ENCODE data around the gene TNRC18. TPM values are rescaled to one million over a fixed set of nuclear protein-coding genes. Genes with fewer than 3 reads are reported as not detected.

TNRC18 gene
- total and polyA plus RNA-seq, 2 donors (not counting 1 experiment from before 2014, with no cell fraction given): 17.8 to 75.0 TPM

GRCh38 chr7:5437987-5438386 is 14.4 kb upstream of the TNRC18 start:
- Histone ChIP-seq H3K9ac (ENCODE audit: low read length) (no peak overlapping the region), H2AFZ (ENCODE audit: insufficient read depth, low read depth, low read length, poor library complexity, severe bottlenecking) (no peak overlapping the region), H3K27me3 (replicated peaks in 1 of 4; ENCODE audit: control extremely low read depth in 1 of 4, control insufficient read depth in 3 of 4, insufficient read depth in 4 of 4, low read length in 3 of 4) (peaks cover 0 to 24% (median 4%) of the 10 kb centered on the region in 4 experiments), H3K4me3 (ENCODE audit: control extremely low read depth in 1 of 5, extremely low read depth in 1 of 5, insufficient read depth in 1 of 5, low read depth in 2 of 5, low read length in 4 of 5) (no peak overlapping the region), H4K20me1 (ENCODE audit: control insufficient read depth, insufficient read depth, low read length, poor library complexity, severe bottlenecking) (no peaks in the 10 kb centered on the region), H3K79me2 (ENCODE audit: control insufficient read depth, insufficient read depth, low read length) (no peaks in the 10 kb centered on the region), H3K27ac (ENCODE audit: low read length in 2 of 2) (no peak overlapping the region), H3K9me3 (ENCODE audit: control extremely low read depth in 1 of 3, control insufficient read depth in 2 of 3, insufficient read depth in 1 of 3, low read length in 2 of 3) (peaks cover 0 to 34% (median 3%) of the 10 kb centered on the region in 3 donors), H3K4me2 (replicated peaks; ENCODE audit: low read depth, low read length, poor library complexity, severe bottlenecking) (no peak overlapping the region), H3K36me3 (replicated peaks in 1 of 2; ENCODE audit: control extremely low read depth in 1 of 2, control insufficient read depth in 1 of 2, extremely low read depth in 1 of 2, insufficient read depth in 2 of 2, low read length in 1 of 2) (no peaks in the 10 kb centered on the region), H3K4me1 (ENCODE audit: control insufficient read depth in 2 of 2, insufficient read depth in 2 of 2, low read length in 2 of 2) (peaks cover 0 to 12% of the 10 kb centered on the region in 2 donors)
- POLR2A ChIA-PET: no interaction called here
- WGBS (ENCODE audit: insufficient coverage): 95% methylated on average over 4 of the region's 5 CpGs
- no peak overlapping the region for H3K4me3 Mint-ChIP-seq
- CTCF ChIA-PET: interaction anchor here (1.5 kb wide), 1 partner anchor 71 kb away, joined by 4 read pairs; no protein-coding TSS in a partner anchor
- DNase-seq: no peak
- H3K27me3 Mint-ChIP-seq: peaks cover 23% of the 10 kb centered on the region
- no peak for TF ChIP-seq EZH2 (IDR thresholded peaks at IDR 0.05; ENCODE audit: borderline replicate concordance, insufficient read depth, low read depth, low read length, poor library complexity, severe bottlenecking)
- TF ChIP-seq, protein P1, sequence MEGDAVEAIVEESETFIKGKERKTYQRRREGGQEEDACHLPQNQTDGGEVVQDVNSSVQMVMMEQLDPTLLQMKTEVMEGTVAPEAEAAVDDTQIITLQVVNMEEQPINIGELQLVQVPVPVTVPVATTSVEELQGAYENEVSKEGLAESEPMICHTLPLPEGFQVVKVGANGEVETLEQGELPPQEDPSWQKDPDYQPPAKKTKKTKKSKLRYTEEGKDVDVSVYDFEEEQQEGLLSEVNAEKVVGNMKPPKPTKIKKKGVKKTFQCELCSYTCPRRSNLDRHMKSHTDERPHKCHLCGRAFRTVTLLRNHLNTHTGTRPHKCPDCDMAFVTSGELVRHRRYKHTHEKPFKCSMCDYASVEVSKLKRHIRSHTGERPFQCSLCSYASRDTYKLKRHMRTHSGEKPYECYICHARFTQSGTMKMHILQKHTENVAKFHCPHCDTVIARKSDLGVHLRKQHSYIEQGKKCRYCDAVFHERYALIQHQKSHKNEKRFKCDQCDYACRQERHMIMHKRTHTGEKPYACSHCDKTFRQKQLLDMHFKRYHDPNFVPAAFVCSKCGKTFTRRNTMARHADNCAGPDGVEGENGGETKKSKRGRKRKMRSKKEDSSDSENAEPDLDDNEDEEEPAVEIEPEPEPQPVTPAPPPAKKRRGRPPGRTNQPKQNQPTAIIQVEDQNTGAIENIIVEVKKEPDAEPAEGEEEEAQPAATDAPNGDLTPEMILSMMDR (IDR thresholded peaks at IDR 0.05): no peak
- peaks cover 9% of the 10 kb centered on the region for H3K4me1 Mint-ChIP-seq
- no peak for ATAC-seq (ENCODE audit: low read depth)
- H3K27ac Mint-ChIP-seq: no peak overlapping the region
- intact Hi-C loops (cut with micrococcal nuclease): no loop called here
- peaks cover 2% of the 10 kb centered on the region for H3K9me3 Mint-ChIP-seq (ENCODE audit: insufficient read depth)

GRCh38 chr7:5437348-5437892 is 13.8 kb upstream of the TNRC18 start:
- Mint-ChIP-seq H3K9me3 (ENCODE audit: insufficient read depth) (peaks cover 2% of the 10 kb centered on the region), H3K4me3 (no peak overlapping the region), H3K4me1 (peaks cover 9% of the 10 kb centered on the region), H3K27ac (no peak overlapping the region), H3K27me3 (peaks cover 27% of the 10 kb centered on the region)
- Histone ChIP-seq H3K4me3 (ENCODE audit: control extremely low read depth in 1 of 5, extremely low read depth in 1 of 5, insufficient read depth in 1 of 5, low read depth in 2 of 5, low read length in 4 of 5) (no peak overlapping the region), H3K9ac (ENCODE audit: low read length) (no peak overlapping the region), H2AFZ (ENCODE audit: insufficient read depth, low read depth, low read length, poor library complexity, severe bottlenecking) (no peak overlapping the region), H3K4me2 (replicated peaks; ENCODE audit: low read depth, low read length, poor library complexity, severe bottlenecking) (no peak overlapping the region), H3K79me2 (ENCODE audit: control insufficient read depth, insufficient read depth, low read length) (no peaks in the 10 kb centered on the region), H3K27ac (ENCODE audit: low read length in 2 of 2) (no peak overlapping the region), H3K4me1 (ENCODE audit: control insufficient read depth in 2 of 2, insufficient read depth in 2 of 2, low read length in 2 of 2) (peaks cover 0 to 12% of the 10 kb centered on the region in 2 donors), H4K20me1 (ENCODE audit: control insufficient read depth, insufficient read depth, low read length, poor library complexity, severe bottlenecking) (no peaks in the 10 kb centered on the region), H3K36me3 (replicated peaks in 1 of 2; ENCODE audit: control extremely low read depth in 1 of 2, control insufficient read depth in 1 of 2, extremely low read depth in 1 of 2, insufficient read depth in 2 of 2, low read length in 1 of 2) (no peaks in the 10 kb centered on the region), H3K9me3 (ENCODE audit: control extremely low read depth in 1 of 3, control insufficient read depth in 2 of 3, insufficient read depth in 1 of 3, low read length in 2 of 3) (peaks cover 0 to 37% (median 4%) of the 10 kb centered on the region in 3 donors), H3K27me3 (replicated peaks in 1 of 4; ENCODE audit: control extremely low read depth in 1 of 4, control insufficient read depth in 3 of 4, insufficient read depth in 4 of 4, low read length in 3 of 4) (peaks cover 0 to 30% (median 5%) of the 10 kb centered on the region in 4 experiments)
- TF ChIP-seq EZH2 (IDR thresholded peaks at IDR 0.05; ENCODE audit: borderline replicate concordance, insufficient read depth, low read depth, low read length, poor library complexity, severe bottlenecking): no peak
- TF ChIP-seq, protein P1 (IDR thresholded peaks at IDR 0.05): no peak
- CTCF ChIA-PET: interaction anchor here (1.5 to 2.0 kb wide), 2 partner anchors 13 to 71 kb away, joined by 4 to 9 read pairs; no protein-coding TSS in a partner anchor
- POLR2A ChIA-PET: interaction anchor here (0.6 kb wide), 1 partner anchor 21 kb away, joined by 3 read pairs; no protein-coding TSS in a partner anchor
- 100% methylated on average over 2 of the region's 6 CpGs for WGBS (ENCODE audit: insufficient coverage)
- no peak for DNase-seq
- intact Hi-C loops (cut with micrococcal nuclease): no loop called here
- no peak for ATAC-seq (ENCODE audit: low read depth)

All from B cell (primary cell).